OCI-LY3 (cell line): ENCODE results near the gene EPHB2.

Experiments
- CTCF ChIP-seq: fragments of 200-600, 300-600 bp; sonication (generic); IDR thresholded peaks from 2 replicates; pipeline ENCODE4 v1.5.1; 2014; ENCODE audit warnings: antibody characterized with exemption, low read length, low read depth
- EZH2phosphoT487 ChIP-seq: fragments of 200-600 bp; shearing (Covaris generic); IDR thresholded peaks from 2 replicates; pipeline ENCODE4 v1.6.1; 2018; ENCODE audit warnings: antibody characterized with exemption, mixed run types, low read depth

GRCh38 chr1:22831729-22832413, 121.2 kb downstream of the EPHB2 start:
- TF ChIP-seq EZH2phosphoT487, result no peak
- TF ChIP-seq CTCF, result no peak
